GM18526 (cell line): ENCODE measurements around the gene PIM1.

Experiments used
- POLR2A ChIP-seq: IDR thresholded peaks from 3 replicates; pipeline ENCODE4 v1.6.1; 2011; ENCODE audit not compliant: insufficient read length; ENCODE audit errors: extremely low read depth

Gene PIM1

DNA sequence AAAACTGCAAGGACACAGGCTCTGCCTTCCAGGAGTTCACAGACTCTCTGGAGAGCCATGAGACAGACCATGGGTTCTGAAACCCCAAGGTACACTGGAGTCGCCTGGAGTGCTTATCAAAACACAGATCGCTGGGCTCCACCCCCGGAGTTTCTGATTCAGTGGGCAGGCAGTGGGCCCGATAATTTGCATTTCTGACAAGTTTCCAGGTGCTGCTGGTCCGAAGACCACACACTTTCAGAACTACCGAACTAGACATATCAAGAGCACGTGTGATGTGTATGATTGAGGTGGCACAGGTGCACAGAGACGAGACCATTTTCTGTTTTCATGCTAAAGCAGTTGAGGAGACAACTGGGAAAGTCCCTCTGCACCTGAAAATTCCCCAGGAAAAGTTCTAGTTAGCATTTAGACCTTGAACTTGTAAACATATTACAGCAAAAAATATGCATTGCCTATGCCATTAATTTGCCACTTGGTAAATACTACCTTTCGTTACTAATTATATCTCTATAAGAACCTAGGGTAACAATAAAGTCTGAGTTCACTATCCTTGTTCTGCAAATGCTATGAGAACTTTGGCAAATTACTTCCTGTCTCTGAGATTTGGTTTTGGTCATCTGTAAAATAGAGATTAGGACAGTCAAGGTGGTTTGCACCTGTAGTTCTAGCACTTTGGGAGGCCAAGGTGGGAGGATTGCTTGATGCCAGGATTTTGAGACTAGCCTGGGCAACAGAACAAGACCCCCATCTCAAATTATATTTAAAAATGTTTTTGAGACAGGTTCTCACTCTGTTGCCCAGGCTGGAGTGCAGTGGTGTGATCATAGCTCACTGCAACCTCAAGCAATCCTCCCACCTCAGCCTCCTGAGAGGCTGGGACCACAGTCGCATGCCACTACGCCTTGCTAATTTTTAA, 14.3 kb upstream of the PIM1 start:
- TF ChIP-seq POLR2A: peak; percentile 40

DNA sequence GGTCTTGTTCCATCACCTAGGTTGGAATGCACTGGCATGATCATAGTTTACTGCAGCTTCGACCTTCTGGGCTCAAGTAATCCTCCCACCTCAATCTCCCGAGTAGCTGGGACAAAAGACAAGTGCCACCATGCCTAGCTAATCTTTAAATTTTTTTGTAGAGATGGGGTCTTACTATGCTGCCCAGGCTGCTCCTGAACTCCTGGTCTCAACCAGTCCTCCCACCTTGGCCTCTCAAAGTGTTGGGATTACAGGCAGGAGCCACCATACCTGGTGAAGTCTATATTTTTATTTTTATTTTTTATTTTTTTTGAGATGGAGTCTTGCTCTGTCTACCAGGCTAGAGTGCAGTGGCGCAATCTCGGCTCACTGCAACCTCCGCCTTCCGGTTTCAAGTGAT, 11.4 kb upstream of the PIM1 start:
- no peak for TF ChIP-seq POLR2A

DNA sequence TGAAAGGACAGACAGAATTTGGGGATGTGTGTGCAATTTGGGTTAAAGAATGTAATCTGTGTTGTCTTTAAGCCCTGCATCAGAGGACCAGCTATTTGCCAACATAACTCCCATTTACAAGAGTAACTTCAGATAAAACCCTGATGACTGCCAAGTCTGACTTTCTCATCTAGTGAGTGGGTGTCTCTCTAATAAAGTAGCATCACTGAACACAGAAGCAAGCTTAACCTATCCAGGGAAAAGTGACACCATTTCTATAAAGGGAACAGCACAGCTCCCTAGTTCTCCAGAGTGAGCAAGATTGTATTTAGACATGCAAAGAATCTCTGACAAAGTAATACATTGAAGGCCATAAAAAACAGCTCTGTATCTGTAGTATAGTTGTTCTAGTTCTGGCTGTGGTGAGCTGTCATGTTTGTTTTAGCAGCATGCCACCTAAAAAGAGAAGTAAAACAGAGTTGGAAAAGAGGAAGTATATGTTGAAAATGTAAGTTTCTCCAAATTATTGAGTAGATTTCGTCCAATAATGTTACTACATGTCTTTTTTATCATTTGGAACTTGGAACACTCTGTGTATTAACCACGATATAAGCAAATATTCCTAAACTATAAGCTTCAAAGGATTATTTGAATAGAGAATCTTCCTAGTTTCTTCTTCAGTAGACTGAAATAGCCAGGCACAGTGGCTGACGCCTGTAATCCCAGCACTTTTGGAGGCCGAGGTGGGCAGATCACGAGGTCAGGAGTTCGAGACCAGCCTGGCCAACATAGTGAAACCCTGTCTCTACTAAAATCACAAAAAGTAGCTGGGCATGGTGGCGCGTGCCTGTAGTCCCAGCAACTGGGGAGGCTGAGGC, 8.8 kb upstream of the PIM1 start:
- TF ChIP-seq POLR2A: no peak

DNA sequence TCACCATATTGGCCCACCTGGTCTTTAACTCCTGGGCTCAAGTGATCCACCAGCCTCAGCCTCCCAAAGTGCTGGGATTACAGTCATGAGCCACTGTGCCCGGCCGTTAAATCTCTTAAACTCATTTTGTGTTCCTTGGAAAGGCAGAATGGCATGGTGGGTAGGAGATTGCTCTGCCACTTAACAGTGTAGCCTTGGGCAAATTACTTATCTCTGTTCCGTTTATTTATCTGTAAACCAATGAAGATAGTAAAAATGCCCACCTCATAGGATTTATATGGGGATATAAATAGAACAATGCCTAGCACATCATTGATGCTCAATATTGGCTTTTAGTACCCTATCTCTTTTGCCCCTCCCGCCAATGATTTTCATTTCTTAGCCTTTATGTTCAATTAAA, 7.2 kb upstream of the PIM1 start:
- no peak for TF ChIP-seq POLR2A

DNA sequence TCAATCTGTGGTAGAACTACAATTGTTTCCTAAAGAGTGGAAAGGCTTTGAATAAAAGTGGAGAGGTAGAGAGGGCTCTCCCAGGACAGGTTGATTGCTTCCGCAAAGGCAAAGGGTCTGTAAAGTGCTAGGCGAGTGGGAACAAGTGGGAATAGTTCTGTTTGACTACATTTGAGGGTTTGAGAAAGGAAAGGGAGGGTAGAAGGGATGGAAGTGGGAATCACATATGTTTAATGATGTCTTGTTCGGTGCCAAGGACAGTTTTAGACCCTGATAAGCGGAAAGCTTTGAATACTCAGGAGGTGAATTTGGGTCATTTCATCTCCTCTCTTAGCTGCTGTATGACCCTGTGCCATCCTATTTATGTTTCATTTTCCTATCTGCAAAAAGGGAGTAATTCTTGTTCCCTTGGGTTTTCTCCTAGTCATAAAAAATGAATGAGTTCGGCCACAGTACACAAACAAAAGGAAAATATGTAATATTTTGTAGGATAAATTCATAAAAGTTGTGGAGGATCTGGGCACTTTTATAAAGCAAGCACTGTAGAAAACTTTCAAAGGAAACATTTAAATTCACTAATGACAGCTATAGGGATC, 1.7 kb upstream of the PIM1 start:
- no peak for TF ChIP-seq POLR2A

DNA sequence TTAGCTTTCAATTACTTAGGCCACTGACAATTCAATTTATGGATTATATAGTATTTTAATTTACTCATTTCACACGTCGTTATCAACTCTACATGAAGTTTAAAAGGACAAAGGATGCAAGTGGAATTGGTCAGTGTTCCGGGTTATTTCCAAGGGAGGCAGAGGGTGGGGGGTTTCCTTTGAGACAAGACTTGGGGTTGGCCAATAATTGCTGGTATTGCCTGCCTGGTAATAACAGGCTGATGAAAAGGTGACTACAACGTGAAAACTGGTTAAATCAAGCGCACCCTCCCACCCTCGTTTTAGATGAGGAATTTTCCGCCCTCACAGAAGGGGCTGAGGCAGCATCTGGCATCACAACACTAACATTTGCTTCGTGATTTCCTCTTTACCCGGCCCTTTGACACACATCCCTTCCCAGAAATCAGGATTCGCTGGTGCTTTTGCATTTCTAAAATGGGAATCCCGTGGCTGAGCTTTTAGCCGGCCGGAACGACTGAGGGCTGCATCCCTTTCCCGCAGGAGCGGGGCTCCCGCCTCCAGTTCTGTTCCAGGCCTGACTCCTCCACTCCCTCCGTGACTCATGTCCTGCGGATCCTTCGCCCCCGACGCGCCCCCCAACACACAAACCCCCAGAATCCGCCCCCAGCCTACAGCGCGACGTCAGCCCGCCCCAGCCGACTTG, 999 bp upstream of the PIM1 start:
- no peak for TF ChIP-seq POLR2A

DNA sequence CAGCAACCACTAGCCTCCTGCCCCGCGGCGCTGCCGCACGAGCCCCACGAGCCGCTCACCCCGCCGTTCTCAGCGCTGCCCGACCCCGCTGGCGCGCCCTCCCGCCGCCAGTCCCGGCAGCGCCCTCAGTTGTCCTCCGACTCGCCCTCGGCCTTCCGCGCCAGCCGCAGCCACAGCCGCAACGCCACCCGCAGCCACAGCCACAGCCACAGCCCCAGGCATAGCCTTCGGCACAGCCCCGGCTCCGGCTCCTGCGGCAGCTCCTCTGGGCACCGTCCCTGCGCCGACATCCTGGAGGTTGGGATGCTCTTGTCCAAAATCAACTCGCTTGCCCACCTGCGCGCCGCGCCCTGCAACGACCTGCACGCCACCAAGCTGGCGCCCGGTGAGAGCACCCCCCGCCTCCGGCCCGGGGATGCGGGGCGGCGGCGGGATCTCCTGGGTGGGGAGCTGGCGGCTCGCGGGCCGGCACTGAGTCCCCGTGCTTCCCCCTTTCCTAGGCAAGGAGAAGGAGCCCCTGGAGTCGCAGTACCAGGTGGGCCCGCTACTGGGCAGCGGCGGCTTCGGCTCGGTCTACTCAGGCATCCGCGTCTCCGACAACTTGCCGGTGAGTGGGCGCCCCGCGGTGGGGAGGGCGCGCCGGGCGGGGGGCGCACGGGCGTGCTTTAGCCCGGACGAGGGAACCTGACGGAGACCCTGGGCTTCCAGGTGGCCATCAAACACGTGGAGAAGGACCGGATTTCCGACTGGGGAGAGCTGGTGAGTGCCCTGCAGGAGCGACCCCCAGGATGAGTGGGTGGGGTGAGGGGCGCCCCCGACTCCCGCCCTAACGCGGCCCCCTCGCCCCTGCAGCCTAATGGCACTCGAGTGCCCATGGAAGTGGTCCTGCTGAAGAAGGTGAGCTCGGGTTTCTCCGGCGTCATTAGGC, 585 bp downstream of the PIM1 start:
- no peak for TF ChIP-seq POLR2A

DNA sequence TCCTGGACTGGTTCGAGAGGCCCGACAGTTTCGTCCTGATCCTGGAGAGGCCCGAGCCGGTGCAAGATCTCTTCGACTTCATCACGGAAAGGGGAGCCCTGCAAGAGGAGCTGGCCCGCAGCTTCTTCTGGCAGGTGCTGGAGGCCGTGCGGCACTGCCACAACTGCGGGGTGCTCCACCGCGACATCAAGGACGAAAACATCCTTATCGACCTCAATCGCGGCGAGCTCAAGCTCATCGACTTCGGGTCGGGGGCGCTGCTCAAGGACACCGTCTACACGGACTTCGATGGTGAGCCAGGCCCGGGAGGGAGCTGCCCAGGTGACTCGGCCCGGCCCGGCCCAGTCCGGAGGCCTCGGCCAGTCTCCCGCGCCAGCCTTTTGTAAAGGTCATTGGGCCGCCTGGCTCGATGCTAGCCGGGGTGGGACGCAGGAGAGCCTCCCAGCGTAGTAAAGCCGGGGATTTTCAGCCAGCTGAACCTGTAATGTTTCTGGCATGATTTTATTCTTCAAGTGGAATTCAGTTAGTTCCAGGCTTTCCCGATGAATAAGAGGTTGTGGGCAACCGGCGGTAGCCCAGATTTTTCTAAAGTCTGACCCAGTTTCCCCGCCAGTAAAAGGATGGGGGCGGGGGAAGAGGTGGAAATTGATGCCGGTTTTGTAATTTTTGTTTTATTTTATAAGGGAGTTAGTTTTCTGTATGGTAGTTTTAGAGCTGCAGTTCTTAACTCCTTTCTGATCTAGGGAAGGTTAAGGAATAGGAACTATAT, 1.4 kb downstream of the PIM1 start:
- no peak for TF ChIP-seq POLR2A

DNA sequence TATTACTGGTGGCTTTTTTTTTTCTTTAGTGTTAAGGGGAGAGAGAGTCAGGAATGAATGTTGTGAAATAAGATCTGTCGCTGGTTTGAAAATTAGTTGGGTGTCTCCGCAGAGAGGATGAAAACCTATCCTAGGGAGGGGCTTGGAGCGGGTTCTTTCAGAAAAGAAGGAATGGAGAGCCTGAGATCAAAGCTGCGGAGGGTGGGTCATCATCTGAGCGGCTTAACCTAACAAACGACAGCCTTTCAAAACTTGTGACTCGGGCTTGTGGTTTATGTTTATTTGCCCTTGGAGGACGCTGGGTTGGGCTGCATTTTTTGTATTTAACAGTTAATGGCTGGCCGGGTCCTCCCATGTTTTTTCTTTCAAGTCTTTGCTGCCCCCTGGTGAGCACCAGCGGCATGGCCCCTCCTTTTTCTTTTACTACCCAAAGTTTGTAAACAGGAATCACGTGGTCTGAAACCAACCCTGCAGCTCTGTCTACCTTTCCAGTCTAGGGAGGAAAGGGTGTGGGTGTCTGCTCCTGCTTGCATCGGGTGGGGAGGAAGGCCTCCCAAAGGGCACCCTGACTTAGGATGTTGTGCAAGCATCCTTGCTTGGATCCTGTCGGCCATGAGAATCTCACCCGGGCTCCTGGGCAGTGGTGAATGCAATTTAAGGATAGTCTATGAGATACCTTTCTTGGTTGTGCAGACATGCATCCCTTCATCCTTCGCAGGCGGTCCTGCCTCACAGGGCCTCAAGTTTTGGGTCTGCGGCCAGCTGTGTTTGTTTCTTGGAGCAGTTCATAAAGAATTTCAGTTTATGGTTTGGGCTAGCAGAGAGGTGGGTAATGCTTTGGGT, 2.2 kb downstream of the PIM1 start:
- TF ChIP-seq POLR2A: no peak

DNA sequence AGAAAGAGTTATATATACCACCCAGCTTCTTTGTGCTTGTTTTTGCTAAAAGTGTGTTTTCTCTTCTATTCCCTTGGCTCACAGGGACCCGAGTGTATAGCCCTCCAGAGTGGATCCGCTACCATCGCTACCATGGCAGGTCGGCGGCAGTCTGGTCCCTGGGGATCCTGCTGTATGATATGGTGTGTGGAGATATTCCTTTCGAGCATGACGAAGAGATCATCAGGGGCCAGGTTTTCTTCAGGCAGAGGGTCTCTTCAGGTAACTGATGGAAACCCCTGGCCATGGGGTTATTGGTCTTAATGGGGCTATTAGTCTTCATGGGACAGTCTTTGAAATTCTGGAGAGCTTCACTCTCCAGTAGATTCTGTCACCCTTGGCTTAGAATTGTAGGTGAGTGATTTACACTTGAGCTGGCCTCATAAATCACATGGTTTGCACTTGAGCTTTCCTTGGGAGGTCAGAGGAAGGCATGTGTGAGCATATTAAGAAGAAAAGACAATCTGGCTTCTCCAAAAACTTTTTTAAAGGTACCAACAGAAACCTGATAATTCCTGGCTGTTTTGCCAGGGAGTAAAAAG, 3.0 kb downstream of the PIM1 start:
- TF ChIP-seq POLR2A: no peak

DNA sequence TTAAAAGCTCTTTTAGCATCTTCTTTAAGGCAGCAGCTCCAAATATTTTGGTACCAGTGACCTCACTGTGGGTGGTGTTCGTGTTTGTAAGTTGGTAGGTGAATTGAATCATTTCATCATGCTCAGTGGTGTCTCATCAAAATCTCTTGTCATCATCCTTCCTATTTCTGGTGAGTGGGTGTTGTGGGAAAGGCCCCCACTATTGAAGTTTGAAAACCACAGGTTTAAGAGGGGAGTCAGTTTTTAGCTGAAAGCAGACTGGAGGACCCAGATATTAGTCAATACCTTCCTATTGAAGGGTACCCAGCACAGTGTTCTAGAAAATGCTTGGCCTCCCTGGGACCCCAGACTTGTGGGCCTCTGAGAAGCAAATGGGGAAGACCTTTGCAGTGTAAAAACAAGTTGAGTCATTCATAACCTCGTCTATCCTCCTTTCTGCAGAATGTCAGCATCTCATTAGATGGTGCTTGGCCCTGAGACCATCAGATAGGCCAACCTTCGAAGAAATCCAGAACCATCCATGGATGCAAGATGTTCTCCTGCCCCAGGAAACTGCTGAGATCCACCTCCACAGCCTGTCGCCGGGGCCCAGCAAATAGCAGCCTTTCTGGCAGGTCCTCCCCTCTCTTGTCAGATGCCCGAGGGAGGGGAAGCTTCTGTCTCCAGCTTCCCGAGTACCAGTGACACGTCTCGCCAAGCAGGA, 3.7 kb downstream of the PIM1 start:
- no peak for TF ChIP-seq POLR2A

DNA sequence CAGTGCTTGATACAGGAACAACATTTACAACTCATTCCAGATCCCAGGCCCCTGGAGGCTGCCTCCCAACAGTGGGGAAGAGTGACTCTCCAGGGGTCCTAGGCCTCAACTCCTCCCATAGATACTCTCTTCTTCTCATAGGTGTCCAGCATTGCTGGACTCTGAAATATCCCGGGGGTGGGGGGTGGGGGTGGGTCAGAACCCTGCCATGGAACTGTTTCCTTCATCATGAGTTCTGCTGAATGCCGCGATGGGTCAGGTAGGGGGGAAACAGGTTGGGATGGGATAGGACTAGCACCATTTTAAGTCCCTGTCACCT, 4.2 kb downstream of the PIM1 start:
- TF ChIP-seq POLR2A: no peak
